ENCODE data around the gene STUB1. TPM values are rescaled to one million over a fixed set of nuclear protein-coding genes. Genes with fewer than 3 reads are reported as not detected.

Gene STUB1
- polyA plus RNA-seq, 3 donors from 2014 or later, result 183 to 225 (median 194) TPM

DNA sequence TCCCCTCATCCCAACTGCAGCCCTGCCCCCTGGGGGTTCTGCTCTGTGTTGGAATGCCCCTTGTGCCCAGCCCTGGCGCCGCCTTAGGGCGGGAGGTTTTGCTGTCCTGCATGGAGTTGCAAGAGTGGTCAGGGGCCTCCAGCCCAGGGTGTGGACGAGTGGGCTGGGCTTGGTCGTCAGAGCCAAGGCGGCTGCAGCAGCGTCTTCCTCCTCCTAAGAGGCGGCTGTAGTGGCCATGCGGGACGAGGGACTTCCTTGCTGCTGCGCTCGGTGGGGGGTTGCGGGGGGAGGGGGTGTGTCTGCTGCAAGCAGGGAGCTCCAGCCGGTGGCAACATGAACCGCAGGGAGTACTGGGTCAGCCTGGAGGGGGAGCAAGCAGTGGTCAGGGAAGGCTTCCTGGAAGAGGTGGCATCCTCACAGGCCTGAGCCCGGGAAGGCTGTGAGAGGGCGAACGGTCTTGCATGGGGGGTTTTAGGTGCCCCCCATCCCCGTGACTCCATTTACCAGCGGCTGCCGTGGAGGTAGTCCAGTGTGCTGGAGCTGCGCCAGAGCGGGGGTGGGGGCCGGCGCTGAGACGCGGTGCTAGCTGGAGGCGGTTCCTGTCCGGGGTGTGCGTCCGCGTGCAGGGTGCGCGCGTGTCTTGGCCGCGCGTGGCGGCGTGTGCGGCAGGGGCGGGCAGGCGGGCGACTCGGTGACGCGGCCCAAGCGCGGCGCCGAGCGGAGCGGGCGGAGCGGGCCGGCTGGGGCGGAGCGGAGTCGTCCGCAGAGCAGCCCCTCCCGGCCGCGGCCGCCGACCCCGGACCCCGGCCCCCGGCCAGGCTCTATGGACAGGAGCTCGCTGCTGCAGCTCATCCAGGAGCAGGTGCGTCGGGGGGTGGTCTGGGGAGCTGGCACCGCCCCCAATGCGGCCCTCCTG is 5.0 kb upstream of the STUB1 start, which contains the start of gene RHBDL1:
Gene RHBDL1 (plus strand): TSS at position 704 of the 916 bp plus-strand sequence. CDS start 120 bp downstream, at position 824.
- Mint-ChIP-seq H3K27me3 (ENCODE audit: low read depth in 3 of 3) (peaks cover 0 to 8% (median 7%) of the 10 kb centered on the region in 3 donors), H3K4me3 (peak within 1 kb of the TSS in 4 of 5 donors; percentile 12 to 32 (median 16)), H3K4me1 (peaks cover 0 to 8% of the 10 kb centered on the region in 2 donors), H3K36me3 (no peaks in the 10 kb centered on the region), H3K9me3 (no peaks in the 10 kb centered on the region), H3K27ac (no peak within 1 kb of the TSS)
- peak in 1 of 3 donors; percentile 24 for DNase-seq

DNA sequence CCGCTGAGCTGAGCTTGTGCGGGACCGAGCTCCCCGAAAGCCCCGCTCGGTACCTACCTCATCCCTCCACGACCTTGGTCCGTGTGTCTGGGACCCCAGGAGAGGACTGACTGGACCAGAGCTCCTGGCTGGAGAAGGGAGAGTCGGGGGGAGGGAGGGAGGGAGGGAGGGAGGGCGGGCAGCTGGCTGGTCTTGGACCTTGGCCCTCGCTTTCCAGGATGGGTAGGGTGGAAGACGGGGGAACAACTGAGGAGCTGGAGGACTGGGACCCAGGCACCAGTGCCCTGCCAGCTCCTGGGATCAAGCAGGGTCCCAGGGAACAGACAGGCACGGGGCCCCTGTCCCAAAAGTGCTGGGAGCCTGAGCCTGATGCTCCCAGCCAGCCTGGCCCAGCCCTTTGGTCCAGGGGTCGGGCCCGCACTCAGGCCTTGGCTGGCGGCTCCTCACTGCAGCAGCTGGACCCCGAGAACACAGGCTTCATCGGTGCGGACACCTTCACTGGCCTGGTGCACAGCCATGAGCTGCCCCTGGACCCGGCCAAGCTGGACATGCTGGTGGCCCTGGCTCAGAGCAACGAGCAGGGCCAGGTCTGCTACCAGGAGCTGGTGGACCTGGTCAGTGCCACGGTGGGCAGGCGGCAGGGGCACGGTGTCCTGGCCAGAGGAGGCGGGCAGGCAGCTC is 4.2 kb upstream of the STUB1 start:
- no peak for DNase-seq
- Mint-ChIP-seq H3K27ac (no peak overlapping the region), H3K27me3 (ENCODE audit: low read depth in 3 of 3) (peaks cover 0 to 8% (median 7%) of the 10 kb centered on the region in 3 donors), H3K4me1 (peaks cover 3 to 10% of the 10 kb centered on the region in 2 donors), H3K9me3 (no peaks in the 10 kb centered on the region), H3K4me3 (no peak overlapping the region), H3K36me3 (no peaks in the 10 kb centered on the region)

DNA sequence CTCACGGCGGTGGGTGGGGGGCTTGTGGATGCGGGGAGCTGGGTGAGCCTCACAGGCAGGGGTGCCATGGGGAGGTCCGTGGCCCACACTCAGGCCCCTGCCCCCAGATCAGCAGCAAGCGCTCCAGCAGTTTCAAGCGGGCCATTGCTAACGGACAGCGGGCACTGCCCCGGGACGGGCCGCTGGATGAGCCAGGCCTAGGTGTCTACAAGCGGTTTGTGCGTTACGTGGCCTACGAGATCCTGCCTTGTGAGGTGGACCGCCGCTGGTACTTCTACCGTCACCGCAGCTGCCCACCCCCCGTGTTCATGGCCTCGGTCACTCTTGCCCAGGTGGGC is 3.7 kb upstream of the STUB1 start:
- no peak for DNase-seq
- H3K4me3 Mint-ChIP-seq, result no peak overlapping the region
- no peaks in the 10 kb centered on the region for H3K9me3 Mint-ChIP-seq
- H3K27ac Mint-ChIP-seq, result no peak overlapping the region
- H3K36me3 Mint-ChIP-seq, result no peaks in the 10 kb centered on the region
- peaks cover 0 to 8% (median 7%) of the 10 kb centered on the region in 3 donors for H3K27me3 Mint-ChIP-seq (ENCODE audit: low read depth in 3 of 3)
- H3K4me1 Mint-ChIP-seq, result peaks cover 7 to 15% of the 10 kb centered on the region in 2 donors

DNA sequence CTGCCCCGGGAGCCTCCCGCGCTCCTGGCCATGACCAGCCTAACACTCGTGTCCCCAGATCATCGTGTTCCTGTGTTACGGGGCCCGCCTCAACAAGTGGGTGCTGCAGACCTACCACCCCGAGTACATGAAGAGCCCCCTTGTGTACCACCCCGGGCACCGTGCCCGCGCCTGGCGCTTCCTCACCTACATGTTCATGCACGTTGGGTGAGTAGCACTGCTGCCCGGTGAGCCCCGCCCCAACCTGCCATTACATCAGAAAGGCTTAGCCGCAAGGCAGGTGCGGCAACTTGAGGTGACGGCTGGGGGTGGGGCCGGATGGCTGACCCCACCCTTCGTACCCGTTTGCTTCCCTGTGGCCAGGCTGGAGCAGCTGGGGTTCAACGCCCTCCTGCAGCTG is 3.3 kb upstream of the STUB1 start:
- DNase-seq, result no peak
- peaks cover 11 to 19% of the 10 kb centered on the region in 2 donors for H3K4me1 Mint-ChIP-seq
- no peak overlapping the region for H3K27ac Mint-ChIP-seq
- H3K9me3 Mint-ChIP-seq, result no peaks in the 10 kb centered on the region
- no peaks in the 10 kb centered on the region for H3K36me3 Mint-ChIP-seq
- peaks cover 1 to 8% (median 7%) of the 10 kb centered on the region in 3 donors for H3K27me3 Mint-ChIP-seq (ENCODE audit: low read depth in 3 of 3)
- no peak overlapping the region for H3K4me3 Mint-ChIP-seq

DNA sequence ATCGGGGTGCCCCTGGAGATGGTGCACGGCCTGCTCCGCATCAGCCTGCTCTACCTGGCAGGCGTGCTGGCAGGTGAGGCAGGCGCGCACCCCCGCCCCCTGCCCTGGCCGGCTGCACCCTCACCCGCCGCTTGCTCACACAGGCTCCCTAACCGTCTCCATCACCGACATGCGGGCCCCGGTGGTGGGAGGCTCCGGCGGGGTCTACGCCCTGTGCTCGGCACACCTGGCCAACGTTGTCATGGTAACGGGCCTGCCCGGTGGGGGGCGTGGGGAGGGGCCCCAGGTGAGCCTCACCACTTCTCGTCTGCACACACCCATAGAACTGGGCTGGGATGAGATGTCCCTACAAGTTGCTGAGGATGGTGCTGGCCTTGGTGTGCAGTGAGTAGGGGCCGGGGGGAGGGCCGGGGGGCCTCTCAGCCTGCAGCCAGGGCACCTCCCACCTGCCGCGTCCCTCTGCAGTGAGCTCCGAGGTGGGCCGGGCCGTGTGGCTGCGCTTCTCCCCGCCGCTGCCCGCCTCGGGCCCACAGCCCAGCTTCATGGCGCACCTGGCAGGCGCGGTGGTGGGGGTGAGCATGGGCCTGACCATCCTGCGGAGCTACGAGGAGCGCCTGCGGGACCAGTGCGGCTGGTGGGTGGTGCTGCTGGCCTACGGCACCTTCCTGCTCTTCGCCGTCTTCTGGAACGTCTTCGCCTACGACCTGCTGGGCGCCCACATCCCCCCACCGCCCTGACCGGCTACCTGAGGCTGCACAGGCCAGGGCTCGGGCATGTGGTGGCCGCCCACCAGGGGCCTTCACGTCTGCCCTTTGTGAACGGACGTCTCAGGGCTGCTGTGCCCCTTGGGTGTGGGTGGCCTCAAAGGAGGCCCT is 2.7 kb upstream of the STUB1 start:
- DNase-seq, result no peak
- peaks cover 0 to 2% (median 0%) of the 10 kb centered on the region in 3 donors for H3K36me3 Mint-ChIP-seq
- H3K4me1 Mint-ChIP-seq, result peaks cover 11 to 22% of the 10 kb centered on the region in 2 donors
- no peak overlapping the region for H3K4me3 Mint-ChIP-seq
- no peak overlapping the region for H3K27ac Mint-ChIP-seq
- peaks cover 6 to 8% (median 7%) of the 10 kb centered on the region in 3 donors for H3K27me3 Mint-ChIP-seq (ENCODE audit: low read depth in 3 of 3)
- no peaks in the 10 kb centered on the region for H3K9me3 Mint-ChIP-seq

DNA sequence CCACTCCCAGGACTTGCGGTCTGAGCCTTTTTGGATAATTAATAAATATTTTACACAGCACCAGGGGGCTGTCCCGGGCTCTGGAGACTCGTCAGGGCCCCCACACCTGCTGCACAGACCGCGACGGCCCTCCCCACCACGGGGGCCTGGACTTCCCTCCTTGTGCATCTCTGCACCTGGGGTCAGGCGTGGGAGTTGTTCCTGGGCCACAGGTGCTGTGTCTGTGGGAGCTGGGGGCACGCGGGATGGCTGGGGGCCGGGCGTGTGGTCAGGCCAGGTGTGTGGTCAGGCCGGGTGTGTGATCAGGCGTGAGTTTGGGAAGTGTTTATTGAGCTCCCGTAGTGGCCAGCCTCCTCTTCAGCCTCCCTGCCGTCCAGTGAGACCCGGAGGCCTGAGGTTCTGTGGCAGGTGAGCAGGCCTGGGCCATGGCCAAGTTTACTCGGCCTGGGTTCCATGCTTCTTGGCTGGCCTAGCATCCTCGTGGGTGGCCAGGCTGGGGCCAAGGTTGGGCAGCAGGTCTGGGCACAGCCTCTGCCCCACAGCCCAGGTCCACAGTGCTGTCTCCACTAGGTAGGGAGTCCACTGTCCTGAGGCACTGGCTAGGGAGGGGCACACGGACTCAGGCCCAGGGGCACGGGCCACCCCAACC is 1.9 kb upstream of the STUB1 start:
- Mint-ChIP-seq H3K27ac (no peak overlapping the region), H3K9me3 (no peaks in the 10 kb centered on the region), H3K4me3 (no peak overlapping the region), H3K4me1 (peaks cover 11 to 23% of the 10 kb centered on the region in 2 donors), H3K27me3 (ENCODE audit: low read depth in 3 of 3) (peaks cover 7 to 8% (median 7%) of the 10 kb centered on the region in 3 donors), H3K36me3 (peaks cover 0 to 2% (median 0%) of the 10 kb centered on the region in 3 donors)
- DNase-seq, result no peak

DNA sequence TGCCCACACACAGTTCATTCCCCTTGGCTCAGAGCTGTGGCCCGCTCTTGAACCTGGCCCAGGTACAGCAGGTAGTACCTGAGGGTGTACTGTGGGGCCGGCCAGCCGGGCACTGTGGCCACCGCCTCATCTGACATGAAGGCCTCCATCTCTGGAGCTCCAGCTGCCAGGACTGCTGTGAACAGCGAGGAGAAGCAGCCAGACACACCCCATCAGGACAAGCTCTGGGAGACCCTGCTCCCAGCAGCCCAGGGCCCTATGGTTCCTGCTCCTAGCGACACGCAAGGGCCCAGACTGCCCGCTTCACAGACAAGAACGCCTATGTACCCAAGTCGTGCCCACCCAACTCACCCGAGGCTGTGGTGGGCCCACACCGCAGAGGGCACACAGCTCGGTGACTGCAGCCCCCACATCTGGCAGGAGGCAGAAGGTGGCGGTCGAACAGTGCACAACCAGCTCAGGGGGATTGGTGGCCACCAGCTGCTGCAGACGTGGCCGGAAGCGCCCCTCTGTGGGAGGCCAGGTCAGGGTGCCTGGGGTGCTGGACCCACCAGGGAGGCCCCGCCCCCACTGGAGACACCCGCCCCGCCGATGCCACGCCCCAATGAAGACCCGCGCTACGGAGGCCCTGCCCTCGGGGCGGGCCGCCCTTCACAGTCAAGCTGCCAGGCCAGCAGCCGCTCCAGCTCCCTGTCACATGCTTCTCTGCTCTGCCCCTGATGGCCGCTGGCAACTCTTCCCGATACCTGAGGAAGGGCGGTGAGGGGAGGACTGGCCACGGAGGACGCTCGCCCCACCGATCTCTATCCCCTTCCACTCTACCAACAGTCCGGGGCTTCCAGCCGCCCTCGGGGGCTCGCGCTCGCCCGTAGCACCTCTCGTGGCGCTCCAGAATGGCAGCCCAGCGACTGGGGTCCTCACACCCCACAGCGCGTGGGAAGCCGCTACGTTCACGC is 1.1 kb upstream of the STUB1 start:
- Mint-ChIP-seq H3K9me3 (no peaks in the 10 kb centered on the region), H3K36me3 (peaks cover 0 to 2% (median 0%) of the 10 kb centered on the region in 3 donors), H3K4me3 (peak overlapping the region; percentile 77 to 86 (median 84)), H3K27ac (peak overlapping the region in 5 of 6 donors; percentile 60 to 82 (median 78)), H3K27me3 (ENCODE audit: low read depth in 3 of 3) (peaks cover 7 to 8% (median 7%) of the 10 kb centered on the region in 3 donors), H3K4me1 (peaks cover 11 to 23% of the 10 kb centered on the region in 2 donors)
- DNase-seq, result peak; percentile 53 to 65 (median 57)

DNA sequence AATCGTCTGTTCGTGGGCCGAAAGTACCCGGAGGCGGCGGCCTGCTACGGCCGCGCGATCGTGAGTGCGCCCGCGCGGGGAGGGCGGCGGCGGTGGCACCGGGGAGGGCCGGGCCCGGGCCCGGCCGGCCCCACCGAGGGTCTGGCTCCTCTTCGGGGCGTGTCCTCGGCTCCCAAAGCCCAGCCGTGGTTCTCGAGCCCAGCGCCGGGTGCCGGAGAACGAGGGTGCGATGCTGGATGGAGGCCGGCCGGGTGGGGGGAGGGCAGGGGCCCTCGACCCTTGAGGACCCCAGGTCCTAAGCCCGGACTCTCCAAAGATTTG is 375 bp downstream of the STUB1 start:
- Mint-ChIP-seq H3K4me1 (peaks cover 11 to 21% of the 10 kb centered on the region in 2 donors), H3K27ac (peak overlapping the region in 1 of 6 donors; percentile 72), H3K4me3 (peak overlapping the region; percentile 59 to 81 (median 65))

DNA sequence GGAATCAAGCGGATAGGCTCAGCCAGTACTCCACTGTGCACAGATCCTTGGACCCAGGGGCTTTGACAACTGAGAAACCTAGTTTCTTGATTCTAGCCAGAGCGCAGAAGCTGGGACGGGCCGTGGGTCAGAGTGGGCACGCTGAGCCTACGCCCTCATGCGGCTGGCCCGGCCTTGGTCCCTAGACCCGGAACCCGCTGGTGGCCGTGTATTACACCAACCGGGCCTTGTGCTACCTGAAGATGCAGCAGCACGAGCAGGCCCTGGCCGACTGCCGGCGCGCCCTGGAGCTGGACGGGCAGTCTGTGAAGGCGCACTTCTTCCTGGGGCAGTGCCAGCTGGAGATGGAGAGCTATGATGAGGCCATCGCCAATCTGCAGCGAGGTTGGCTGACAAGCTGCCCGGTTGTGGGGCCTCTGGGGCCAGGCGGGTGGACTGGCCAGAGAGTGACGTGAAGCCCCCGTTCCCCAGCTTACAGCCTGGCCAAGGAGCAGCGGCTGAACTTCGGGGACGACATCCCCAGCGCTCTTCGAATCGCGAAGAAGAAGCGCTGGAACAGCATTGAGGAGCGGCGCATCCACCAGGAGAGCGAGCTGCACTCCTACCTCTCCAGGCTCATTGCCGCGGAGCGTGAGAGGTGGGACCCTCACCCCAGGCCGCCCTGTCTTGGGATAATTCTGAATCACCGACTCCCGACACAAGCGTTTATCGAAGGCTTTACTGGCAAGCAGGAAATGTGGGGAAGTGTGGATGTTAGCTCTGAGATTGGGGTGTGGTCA is 946 bp downstream of the STUB1 start:
- peak overlapping the region in 4 of 6 donors; percentile 28 to 72 (median 46) for H3K27ac Mint-ChIP-seq
- peak overlapping the region; percentile 59 to 73 (median 69) for H3K4me3 Mint-ChIP-seq
- peaks cover 11 to 26% of the 10 kb centered on the region in 2 donors for H3K4me1 Mint-ChIP-seq
- H3K36me3 Mint-ChIP-seq, result peaks cover 0 to 2% (median 0%) of the 10 kb centered on the region in 3 donors
- peaks cover 4 to 8% (median 7%) of the 10 kb centered on the region in 3 donors for H3K27me3 Mint-ChIP-seq (ENCODE audit: low read depth in 3 of 3)
- H3K9me3 Mint-ChIP-seq, result no peaks in the 10 kb centered on the region
- DNase-seq, result no peak

More for the DNA sequence above, 375 bp downstream of the STUB1 start:
- H3K27me3 Mint-ChIP-seq (ENCODE audit: low read depth in 3 of 3), result peaks cover 4 to 7% (median 7%) of the 10 kb centered on the region in 3 donors
- DNase-seq, result no peak
- peaks cover 0 to 2% (median 0%) of the 10 kb centered on the region in 3 donors for H3K36me3 Mint-ChIP-seq
- H3K9me3 Mint-ChIP-seq, result no peaks in the 10 kb centered on the region

DNA sequence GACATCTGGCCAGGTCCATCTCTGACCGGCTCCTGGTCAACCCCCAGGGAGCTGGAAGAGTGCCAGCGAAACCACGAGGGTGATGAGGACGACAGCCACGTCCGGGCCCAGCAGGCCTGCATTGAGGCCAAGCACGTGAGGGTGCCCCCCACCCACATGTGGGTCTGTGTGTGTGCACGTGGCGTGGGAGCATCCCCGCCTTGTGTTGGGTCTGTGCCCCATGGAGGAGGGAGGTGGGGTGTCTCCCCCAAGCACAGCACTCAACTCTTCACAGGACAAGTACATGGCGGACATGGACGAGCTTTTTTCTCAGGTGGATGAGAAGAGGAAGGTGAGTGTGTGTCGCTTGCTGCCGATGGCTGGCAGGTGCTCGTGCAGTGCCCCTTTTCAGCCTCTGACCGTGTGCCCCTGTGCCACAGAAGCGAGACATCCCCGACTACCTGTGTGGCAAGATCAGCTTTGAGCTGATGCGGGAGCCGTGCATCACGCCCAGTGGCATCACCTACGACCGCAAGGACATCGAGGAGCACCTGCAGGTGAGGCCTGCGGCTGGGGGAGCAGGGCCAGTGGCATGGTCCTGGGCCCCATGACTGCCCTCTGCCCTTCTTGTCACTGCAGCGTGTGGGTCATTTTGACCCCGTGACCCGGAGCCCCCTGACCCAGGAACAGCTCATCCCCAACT is 1.7 kb downstream of the STUB1 start:
- no peak for DNase-seq
- no peaks in the 10 kb centered on the region for H3K9me3 Mint-ChIP-seq
- H3K36me3 Mint-ChIP-seq, result peaks cover 0 to 2% (median 0%) of the 10 kb centered on the region in 3 donors
- H3K4me3 Mint-ChIP-seq, result peak overlapping the region; percentile 56 to 73 (median 69)
- peak overlapping the region in 3 of 6 donors; percentile 36 to 64 (median 57) for H3K27ac Mint-ChIP-seq
- H3K4me1 Mint-ChIP-seq, result peaks cover 11 to 26% of the 10 kb centered on the region in 2 donors
- H3K27me3 Mint-ChIP-seq (ENCODE audit: low read depth in 3 of 3), result peaks cover 4 to 10% (median 6%) of the 10 kb centered on the region in 3 donors

All from immature natural killer cell (primary cell).